ENCODE data around the gene ENG.
"Not testable (repeated sequence)": the region's sequence is repeated elsewhere in the genome, so short reads cannot be mapped to it uniquely, and the experiment has no call there.

The ENG gene

DNA sequence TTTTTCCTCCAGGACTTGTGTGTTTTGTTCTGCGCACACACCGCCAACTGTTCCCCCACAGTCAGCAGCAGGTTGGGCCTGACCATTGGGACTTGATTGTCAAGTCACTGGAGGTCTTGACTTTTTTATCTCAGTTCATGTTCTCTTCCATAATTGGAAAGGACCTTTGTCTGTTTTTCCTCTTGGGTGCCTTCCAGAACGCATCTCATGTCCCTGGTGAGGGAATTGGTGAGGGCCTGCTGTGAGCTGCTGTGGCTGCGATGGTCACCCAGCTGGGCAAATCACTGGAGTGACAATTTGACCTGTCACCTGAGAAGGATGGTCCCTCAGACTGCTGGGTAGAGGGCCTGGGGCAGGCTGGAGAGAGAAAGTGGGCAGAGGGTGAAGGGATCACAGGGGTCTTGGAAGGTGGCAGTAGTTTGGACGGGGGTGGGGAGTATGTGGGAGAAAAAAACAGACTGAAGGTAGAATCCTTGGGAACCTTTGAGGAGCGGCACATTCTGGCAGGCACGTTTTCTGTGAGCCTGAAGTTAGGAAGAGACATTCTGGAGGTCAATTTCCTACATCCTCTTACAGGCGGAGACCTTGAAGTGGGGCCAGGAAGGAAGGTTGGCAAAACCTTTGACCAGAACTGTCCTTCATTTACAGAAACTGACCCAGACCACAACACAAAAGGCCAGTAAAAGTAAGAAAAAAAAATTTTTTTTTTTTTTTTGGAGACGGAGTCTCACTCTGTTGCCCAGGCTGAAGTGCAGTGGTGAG lies 64.2 kb downstream of the ENG start:
- DNase-seq, result no peak

DNA sequence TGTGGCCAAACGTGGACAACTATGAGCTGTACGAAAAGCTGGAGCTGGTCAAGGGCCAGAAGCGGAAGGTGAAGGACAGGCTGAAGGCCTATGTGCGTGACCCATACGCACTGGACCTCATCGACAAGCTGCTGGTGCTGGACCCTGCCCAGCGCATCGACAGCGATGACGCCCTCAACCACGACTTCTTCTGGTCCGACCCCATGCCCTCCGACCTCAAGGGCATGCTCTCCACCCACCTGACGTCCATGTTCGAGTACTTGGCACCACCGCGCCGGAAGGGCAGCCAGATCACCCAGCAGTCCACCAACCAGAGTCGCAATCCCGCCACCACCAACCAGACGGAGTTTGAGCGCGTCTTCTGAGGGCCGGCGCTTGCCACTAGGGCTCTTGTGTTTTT lies 65.3 kb downstream of the ENG start:
- no peak for DNase-seq

DNA sequence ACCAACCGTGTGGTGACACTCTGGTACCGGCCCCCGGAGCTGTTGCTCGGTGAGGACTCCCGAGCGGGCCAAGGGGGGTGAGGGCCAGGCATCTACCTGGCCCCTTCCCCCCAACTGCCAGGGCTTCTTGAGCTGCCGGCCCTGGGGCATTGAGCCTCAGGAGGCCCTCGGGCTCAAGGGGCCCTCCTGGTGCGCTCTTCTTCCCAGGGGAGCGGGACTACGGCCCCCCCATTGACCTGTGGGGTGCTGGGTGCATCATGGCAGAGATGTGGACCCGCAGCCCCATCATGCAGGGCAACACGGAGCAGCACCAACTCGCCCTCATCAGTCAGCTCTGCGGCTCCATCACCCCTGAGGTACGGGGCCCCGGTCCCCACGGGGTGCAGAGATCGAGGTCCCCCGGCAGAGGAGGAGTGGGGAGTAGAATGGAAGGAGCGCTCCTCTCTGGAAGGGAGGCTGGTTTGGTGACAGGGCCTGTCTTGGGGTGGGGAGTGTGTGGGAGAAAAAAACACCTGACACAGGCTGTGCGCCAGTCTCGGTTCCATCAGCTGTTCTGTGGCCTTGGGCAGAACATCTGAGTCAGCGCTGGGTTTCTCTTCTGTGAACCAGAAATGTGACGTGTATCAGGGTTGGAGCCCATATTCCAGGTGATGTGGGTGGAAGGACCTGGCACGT lies 66.0 kb downstream of the ENG start:
- DNase-seq, result no peak

DNA sequence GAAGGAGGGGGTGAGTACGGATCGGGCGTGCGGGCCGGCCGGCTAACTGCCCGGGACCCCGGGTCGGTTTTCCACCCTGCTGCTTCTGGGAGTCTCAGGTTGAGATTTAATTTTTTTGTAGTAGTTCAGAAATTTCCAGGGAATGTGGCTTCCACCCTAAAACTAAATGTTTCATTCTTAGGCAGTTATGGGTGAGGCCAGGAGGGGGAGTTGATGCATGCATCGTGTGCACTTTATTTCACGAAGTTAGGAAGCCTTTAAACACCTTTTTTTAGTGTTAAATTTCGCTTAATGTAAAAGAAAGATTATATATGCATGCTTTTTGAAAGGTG lies 67.7 kb downstream of the ENG start:
- DNase-seq, result no peak

DNA sequence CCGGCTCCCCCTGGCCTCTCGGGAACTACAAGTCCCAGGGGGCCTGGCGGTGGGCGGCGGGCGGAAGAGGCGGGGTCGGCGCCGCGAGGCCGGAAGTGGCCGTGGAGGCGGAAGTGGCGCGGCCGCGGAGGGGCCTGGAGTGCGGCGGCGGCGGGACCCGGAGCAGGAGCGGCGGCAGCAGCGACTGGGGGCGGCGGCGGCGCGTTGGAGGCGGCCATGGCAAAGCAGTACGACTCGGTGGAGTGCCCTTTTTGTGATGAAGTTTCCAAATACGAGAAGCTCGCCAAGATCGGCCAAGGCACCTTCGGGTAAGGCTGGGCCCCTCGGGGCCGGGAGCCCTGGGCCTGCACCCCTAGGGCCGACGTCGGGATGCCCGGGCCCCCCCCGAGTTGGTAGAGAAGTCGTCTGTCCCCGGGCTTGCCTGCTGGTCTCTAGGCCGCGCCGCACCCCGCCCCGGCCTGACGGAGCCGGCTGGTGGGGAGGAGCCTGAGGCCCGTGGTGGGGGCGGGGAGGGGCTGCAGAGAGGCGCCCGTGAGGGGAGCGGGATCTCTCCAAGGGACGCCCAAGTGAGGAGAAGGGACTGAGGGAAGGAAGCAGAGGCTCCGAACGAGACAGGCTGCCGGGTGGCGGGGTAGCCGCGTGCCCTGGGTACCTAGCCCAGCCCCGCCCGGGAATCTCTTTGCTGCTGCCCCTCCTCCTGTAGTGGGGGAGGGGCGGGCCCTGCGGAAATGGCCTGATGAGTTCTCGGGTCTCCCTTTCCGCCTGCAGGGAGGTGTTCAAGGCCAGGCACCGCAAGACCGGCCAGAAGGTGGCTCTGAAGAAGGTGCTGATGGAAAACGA lies 68.3 kb downstream of the ENG start, which contains the start of gene CDK9:
TSS of gene CDK9 (plus strand) at position 102 of the 840 bp plus-strand sequence. CDS start at position 217, 115 bp downstream.
- DNase-seq, result peak; percentile 59

DNA sequence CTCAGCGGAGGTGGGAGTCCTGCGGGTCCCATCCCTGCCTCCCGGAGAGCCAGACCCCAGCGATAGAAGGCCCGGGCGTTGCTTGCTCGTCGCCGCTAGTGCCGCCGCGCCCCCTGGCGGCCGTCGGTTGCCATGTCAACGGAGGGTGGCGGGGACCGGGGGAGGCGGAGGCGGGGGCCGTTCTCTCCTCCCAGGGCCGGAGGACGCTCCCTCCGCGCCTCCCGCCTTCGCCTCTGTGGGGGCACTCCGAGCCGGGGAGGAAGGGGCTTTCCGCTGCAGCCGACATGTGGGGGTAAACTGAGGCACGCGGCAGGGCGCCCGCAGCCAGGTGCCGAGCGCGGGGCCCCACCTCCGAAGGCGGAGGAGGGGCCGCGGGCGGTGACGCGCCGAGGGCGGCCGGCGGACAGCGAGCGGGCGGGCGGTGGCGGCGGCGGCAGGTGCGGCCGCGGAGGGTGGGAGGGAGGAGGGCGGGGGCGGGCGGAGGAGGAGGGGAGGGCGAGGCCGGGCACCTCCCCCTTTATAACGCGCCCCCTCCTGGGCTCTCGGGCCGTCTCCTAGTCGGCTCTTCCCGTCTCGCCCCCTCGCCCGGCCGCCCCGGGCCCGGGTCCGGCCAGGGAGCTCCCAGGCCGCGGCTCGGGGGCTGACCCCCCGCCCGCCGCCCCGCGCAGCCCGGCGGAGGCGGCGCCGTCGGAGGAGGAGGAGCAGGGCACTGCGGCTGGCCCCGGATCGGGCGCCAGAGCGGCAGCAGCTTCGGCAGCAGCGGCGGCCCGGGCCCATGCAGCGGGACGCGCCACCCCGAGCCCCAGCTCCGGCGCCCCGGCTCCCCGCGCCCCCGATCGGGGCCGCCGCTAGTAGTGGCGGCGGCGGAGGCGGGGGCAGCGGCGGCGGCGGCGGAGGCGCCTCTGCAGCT lies 69.2 kb downstream of the ENG start:
- peak; percentile 57 for DNase-seq

DNA sequence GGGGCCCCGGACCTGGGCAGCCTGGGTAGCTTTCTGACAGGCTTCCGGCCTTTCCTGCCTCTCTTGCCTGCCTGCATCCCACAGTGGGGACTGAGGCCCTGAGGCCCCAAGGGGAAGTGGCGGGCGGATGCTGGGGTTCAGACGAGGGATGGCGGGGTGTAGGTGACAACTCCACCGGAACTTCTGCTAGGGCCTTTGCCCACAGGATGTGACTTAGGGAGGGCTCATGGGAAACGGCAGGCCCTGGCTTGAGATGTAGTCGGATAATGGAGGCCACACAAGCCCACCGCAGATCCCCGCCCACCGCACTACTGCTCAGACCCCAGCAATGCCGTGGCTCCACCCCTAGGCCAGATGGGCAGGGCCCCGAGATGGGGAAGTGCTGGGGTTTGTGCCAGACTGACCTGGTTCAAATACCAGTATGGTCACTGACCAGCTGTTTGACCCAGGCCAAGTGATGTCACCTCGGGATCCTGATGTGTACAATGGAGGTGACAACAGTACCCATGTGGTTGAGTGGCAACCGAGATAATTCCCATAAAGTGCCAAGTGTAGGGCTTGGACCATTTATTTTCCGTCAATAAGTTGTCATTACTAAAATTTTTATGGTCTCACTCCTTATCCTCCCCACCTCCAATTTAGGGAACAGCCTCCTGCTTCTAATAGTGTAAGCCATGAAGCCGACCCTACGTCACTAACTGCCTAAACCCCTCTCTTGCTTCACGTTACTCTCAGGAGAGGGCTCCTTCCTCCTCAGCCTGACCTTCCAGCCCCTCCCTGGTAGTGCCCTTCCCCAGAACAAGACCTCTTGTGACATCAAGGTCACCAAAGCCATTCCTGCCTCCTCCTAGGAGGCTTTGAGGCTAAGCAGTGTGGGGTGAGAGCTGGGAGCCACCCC lies 71.1 kb downstream of the ENG start:
- no peak for DNase-seq

DNA sequence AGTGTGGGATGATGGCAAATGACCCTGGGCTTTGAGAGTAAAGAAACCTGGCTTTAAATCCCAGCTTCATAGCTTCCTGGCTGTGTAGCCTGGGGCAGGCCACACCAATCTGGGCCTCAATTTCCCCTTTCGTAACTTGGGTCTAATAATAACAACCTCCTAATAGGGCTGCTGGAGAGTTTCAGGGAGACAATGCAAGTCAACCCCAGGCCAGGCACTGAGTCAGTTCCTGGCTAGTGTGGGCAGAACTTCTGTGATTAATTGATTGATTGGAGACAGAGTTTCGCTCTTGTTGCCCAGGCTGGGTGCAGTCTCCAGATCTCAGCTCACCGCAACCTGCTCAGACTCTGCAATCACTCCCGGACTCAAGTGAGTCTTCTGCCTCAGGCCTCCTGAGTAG lies 72.7 kb downstream of the ENG start:
- DNase-seq, result no peak

DNA sequence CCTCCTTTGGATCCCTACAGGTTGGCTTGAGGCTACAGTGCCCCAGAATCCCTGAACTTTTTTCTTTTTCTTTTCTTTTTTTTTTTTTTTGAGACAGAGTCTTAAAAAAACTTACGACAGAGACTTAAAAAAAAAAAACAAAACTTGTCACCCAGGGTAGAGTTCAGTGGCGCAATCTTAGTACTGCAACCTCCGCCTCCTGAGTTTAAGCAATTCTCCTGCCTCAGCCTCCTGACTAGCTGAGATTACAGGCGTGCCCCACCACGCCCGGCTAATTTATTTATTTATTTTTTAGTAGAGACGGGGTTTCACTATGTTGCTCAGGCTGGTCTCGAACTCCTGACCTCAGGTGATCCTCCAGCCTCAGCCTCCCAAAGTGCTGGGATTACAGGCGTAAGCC lies 73.5 kb downstream of the ENG start:
- not testable (repeated sequence) for DNase-seq

DNA sequence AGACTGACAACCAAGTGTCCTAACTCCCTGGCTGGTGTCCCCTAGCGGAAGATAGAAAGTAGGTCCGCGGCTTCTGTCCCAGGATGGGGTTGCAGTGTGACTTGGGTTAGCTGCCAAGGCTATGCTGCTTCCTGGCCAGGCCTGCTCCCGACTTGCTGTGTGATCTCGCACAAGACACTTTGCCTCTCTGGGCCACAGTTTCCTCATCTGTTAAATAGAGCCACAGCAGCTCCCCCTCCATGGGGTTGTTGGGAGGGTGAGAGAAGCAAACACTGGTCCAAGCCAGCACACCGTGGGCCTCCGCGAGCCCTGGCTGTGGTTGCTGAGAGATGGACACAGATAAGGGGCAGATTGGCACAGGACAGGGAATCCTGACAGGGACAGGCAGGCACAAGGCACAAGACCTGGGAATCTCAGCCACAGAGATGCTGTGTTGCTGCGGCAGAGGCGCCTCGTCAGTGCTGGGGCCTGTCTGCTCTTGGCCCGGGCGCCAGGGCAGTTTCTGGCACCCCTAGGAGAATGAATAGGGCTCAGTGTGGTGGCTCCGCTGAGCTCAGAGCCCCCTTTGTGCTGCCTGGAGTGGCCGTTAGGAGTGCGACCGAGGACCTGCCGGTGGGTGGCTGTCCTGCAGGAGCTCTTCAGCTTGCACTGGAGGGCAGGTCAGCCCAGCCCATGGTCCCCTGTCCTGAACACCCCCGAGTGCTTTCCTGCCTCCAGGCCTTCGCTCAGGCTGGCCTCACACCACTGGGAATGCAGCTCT lies 74.2 kb downstream of the ENG start:
- no peak for DNase-seq

DNA sequence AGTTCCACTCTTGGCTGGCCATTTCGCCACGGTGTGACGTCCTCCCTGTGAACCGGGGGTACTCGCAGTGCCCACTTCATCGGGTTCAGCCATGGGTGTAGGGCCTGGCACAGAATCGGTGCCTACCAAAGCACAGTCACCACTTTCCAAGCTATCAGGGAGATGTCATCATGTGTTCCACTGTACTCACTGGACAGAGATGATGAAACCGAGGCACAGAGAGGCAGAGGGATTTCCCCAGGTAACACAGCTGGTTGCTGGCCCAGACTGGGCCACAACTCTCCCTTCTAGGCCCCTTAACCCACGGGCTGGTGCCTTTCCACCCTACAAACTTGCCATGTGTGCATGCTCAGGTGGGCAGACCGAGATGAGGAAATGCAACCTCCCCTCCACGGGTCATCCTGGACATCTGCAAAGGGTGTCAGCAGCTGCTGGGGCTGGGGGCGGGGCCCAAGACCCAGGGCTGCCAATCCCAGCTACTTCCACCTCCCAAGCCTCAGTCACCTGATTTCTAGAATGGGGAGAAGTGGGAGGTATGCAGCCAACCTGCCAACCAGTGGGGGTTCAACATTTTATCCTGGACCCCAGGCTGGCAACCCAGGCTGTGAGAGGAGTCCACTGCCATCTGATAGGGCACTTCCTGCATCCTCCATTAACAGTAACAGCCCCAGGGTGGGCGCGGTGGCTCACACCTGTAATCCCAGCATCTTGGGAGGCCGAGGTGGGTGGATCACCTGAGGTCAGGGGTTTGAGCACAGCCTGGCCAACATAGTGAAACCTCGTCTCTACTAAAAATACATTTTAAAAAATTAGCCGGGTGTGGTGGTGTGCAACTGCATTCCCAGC lies 75.1 kb downstream of the ENG start:
- DNase-seq, result no peak

DNA sequence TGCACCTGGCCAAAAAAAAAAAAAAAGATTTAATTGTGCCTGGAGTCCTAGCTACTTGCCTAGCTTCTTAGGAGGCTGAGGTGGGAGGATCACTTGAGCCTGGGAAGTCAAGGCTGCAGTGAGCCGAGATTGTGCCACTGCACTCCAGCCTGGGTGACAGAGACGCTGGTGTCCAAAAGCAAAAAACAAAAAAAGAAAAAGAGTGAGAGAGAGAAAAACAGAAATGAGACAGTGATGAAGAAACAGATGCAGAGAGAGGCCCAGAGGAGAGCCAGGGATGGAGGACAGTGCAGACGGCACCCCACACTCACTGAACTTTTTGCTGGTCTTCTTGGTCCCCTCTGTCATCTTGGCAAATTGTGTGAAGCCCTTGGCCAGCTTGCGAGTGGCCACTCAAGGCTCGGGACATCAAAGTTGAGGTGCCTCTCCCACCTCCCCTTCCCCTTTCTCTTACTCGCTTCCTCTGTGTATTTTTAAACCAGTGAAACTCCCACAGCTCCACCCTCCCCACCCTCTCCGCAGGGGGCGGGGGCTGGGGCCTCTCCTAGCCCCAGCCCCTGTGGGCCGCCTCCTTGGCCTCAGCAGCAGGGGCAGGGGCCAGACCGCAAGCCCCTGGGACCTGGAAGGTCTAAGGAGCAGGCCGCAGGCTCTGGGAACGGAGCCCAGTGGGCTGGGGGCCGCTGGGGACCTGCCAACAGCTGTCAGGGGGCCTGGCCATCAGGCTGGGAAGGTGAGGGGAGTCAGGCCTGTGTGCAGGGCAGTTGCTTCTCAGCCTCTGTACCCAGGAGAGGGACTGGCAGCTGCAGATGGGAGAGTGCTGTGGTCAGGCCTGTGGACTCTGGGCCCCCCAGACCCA lies 76.0 kb downstream of the ENG start, which contains the start of gene SH2D3C:
TSS of gene SH2D3C (minus strand) at position 387 of the 856 bp plus-strand sequence. CDS start at position 348, 39 bp downstream.
- DNase-seq, result no peak

DNA sequence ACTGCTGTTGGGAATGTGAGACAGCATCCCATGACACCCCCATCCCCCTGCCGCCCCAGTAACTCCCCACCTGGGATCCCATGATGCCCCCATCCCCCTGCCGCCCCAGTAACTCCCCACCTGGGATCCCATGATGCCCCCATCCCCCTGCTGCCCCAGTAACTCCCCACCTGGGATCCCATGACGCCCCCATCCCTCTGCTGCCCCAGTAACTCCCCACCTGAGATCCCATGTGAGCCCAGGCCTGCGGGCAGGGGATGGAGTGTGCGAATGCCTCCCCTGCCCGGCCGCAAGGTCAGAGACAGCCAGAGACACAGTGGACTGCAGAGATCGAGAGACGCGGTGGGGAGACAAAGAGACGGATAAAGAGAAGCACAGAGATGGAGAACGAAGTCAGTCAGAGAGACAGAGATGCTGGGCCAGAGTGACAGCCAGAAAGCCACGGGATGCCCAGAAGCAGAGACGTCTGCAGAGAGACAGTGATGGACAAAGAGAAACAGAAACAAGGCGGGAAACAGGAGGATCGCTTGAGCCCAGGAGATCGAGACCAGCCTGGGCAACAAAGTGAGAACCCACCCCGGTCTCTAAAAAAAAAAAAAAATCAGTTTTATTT lies 77.0 kb downstream of the ENG start:
- DNase-seq, result no peak

DNA sequence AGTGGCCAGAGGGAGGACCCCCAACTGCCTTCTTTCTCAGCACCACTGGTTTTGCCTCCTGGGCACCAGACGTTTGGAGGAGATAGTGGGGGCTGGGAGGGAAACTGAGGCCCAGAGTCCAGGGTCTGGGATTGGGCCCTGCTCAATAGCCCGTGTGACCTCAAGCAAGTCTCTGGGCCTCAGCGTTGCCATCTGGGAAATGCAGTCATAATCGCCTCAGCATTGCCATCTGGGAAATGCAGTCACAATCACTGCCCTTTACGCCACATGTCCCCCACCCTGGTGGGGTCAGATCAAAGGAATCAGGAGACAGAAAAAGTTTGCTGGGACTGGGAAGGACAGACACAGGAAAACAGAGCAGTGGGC lies 77.6 kb downstream of the ENG start:
- DNase-seq, result no peak

DNA sequence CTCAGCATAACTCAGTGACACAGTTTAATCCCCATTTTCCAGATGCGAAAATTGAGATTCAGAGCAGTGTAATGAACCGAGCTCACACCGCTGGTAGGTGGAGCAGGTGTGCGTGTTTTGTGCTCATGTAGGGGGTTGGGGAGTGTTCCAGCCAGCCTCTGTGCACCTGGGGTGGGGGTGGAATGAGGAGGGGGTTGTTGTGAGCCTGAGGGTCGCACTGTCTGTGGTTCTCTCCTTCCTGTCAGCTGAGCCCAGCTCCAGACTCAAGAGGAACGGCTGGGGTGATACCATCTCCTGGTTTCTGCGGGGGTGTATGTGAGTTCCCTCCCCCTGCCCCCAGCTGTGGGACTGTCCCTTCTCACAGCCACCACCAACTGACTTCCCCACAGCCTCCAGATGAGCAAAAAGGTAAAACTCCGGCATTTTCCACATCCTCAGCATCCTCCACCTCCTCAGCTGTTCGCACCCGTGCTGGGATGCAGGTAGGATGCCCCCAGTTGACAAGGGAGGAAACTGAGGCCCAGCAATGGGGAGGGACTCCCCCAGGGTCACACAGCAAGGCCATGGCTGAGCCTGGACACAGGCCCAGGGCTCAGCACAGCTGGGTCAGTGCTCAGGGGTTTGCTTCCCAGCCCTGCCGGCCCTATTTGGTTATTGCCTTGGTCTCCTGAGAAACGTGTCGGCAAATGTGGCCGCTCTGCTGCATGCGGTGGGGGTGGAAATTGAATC lies 78.1 kb downstream of the ENG start:
- DNase-seq, result no peak

DNA sequence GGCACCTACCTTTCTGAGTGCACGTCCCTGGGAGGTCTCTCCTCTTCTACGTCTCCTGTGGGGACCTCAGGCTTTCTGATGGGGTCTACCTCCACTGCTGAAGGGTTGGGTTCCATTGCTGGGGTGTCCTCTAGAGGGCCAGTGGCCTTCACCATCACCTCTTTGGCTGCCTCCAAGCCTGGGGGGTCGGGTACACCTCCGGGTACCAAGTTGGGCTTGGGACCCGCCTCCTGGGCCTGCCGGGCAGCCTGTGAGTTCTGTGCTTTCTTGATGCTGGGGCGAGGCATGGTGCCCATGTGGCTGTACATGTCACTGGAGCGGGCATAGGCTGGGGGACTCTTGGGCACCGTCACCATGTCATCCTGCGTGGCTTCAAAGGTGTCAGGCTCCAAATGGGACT lies 80.5 kb downstream of the ENG start:
- no peak for DNase-seq

DNA sequence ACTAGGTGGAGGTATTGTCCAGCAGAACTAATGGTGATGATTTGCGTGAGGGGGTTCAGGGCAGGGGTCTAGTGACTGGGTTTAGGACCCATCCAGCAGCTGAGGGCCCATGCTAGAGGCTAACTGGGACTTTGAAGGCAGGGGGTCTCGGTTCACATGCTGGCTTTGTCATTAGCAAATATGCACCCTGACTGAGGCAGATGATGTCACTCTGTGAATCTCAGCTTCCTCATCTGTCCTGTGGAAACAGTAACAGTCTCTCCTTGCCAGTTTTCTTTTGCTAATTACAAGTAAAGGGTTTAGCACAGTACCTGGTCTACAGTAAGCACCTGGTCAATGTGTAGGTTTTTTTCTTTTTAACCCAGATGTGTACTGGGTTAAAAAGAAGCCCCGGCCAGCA lies 81.2 kb downstream of the ENG start:
- DNase-seq, result no peak

DNA sequence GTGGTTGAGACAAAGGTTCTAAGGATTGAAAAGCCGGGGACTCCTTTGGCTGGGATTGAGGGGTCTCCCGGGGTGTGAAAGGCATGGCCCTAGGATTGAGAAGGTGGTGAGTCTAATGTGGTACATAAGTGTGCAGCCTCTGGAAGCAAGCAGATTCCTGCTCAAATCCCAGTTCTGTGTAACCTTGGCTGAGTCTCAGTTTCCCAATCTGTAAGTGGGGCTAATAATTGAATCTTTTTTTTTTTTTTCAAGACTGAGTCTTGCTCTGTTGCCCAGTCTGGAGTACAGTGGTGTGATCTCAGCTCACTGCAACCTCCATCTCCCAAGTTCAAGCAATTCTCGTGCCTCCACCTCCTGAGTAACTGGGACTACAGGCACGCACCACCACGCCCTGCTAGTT lies 81.9 kb downstream of the ENG start:
- no peak for DNase-seq

All from NCI-H1417 treated with DMSO at 0.1 percent for 48 hours (cell line).